ENCODE measurements around the gene APOL1. TPM values are rescaled to one million over a fixed set of nuclear protein-coding genes. Genes with fewer than 3 reads are reported as not detected.
"Not testable (repeated sequence)": the region's sequence is repeated elsewhere in the genome, so short reads cannot be mapped to it uniquely, and the experiment has no call there.

The APOL1 gene, protein sequence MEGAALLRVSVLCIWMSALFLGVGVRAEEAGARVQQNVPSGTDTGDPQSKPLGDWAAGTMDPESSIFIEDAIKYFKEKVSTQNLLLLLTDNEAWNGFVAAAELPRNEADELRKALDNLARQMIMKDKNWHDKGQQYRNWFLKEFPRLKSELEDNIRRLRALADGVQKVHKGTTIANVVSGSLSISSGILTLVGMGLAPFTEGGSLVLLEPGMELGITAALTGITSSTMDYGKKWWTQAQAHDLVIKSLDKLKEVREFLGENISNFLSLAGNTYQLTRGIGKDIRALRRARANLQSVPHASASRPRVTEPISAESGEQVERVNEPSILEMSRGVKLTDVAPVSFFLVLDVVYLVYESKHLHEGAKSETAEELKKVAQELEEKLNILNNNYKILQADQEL
- 2.5 TPM for total RNA-seq (ENCODE audit: unreplicated experiment)
- long read RNA-seq = 0 reads

DNA sequence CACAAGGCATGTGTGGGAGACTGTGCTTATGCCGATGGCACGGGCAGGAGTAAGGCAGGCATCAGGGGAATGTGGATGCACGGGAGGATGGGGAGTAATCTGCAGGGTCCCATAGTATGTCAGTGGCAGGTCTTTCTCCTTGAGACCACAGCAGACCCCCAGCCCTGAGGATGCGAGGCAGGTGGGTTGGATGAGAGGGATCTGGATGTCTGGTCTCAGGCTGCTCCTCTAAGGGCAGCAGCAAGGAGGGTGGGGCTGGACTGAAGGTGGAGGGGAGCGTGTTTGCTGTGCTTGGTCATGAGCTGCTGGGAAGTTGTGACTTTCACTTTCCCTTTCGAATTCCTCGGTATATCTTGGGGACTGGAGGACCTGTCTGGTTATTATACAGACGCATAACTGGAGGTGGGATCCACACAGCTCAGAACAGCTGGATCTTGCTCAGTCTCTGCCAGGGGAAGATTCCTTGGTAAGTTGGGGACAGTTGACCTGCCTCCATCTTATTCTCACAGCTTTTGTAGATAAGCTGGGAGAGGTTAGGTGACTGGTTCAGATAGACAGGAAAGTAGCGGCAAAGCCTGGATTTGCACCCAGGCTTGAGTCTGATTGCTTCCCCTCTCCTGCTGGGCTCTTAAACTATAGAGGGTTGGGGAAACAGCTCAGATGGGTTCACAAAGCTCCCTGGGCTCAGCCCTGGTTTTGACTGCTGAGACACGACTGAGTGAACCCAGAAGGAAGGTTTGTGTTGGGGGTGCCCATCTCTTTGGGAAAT lies at the start of gene APOL1:
Gene APOL1, plus strand, starts transcription at position 380 of the 769 bp plus-strand sequence. CDS start 1,823 bp downstream, outside the sequence.
- peaks cover 8% of the 10 kb centered on the region for H3K9me3 Mint-ChIP-seq (ENCODE audit: unreplicated experiment)
- peak within 1 kb of the TSS; percentile 71 for H3K27ac Mint-ChIP-seq (ENCODE audit: unreplicated experiment)
- peak within 1 kb of the TSS; percentile 57 for H3K4me3 Mint-ChIP-seq (ENCODE audit: unreplicated experiment)
- H3K4me1 Mint-ChIP-seq (ENCODE audit: unreplicated experiment) = peaks cover 31% of the 10 kb centered on the region
- DNase-seq (ENCODE audit: low spot score) = no peak
- peaks cover 7% of the 10 kb centered on the region for H3K36me3 Mint-ChIP-seq (ENCODE audit: low read depth, unreplicated experiment)
- TF ChIP-seq, protein P1, sequence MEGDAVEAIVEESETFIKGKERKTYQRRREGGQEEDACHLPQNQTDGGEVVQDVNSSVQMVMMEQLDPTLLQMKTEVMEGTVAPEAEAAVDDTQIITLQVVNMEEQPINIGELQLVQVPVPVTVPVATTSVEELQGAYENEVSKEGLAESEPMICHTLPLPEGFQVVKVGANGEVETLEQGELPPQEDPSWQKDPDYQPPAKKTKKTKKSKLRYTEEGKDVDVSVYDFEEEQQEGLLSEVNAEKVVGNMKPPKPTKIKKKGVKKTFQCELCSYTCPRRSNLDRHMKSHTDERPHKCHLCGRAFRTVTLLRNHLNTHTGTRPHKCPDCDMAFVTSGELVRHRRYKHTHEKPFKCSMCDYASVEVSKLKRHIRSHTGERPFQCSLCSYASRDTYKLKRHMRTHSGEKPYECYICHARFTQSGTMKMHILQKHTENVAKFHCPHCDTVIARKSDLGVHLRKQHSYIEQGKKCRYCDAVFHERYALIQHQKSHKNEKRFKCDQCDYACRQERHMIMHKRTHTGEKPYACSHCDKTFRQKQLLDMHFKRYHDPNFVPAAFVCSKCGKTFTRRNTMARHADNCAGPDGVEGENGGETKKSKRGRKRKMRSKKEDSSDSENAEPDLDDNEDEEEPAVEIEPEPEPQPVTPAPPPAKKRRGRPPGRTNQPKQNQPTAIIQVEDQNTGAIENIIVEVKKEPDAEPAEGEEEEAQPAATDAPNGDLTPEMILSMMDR (IDR thresholded peaks at IDR 0.05; ENCODE audit: unreplicated experiment) = no peak
- peaks cover 10% of the 10 kb centered on the region for H3K27me3 Mint-ChIP-seq (ENCODE audit: unreplicated experiment)

DNA sequence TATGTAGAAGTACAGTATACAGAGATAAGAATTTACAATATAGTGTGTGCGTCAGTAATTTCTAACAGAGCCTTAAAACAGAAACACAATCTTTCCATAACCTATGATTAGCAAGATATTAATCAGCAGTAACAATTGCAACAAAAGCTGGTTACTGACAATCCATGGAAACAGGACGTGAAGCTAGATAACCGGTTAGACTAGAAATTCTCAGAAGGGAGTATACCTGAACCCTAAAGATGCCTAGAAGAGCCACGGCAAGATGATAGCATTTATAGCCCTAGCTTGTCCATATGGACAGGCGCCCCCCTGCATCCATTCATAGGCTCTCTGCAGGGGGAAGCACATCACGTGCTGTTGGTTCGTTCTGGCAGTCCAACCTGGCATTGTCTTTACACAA lies 49.5 kb upstream of the APOL1 start:
- not testable (repeated sequence) for H3K27me3 Mint-ChIP-seq (ENCODE audit: unreplicated experiment); H3K36me3 Mint-ChIP-seq (ENCODE audit: low read depth, unreplicated experiment); DNase-seq (ENCODE audit: low spot score); H3K9me3 Mint-ChIP-seq (ENCODE audit: unreplicated experiment); H3K4me3 Mint-ChIP-seq (ENCODE audit: unreplicated experiment)
- H3K27ac Mint-ChIP-seq (ENCODE audit: unreplicated experiment) = peak overlapping the region; percentile 33
- H3K4me1 Mint-ChIP-seq (ENCODE audit: unreplicated experiment) = peaks cover 38% of the 10 kb centered on the region

DNA sequence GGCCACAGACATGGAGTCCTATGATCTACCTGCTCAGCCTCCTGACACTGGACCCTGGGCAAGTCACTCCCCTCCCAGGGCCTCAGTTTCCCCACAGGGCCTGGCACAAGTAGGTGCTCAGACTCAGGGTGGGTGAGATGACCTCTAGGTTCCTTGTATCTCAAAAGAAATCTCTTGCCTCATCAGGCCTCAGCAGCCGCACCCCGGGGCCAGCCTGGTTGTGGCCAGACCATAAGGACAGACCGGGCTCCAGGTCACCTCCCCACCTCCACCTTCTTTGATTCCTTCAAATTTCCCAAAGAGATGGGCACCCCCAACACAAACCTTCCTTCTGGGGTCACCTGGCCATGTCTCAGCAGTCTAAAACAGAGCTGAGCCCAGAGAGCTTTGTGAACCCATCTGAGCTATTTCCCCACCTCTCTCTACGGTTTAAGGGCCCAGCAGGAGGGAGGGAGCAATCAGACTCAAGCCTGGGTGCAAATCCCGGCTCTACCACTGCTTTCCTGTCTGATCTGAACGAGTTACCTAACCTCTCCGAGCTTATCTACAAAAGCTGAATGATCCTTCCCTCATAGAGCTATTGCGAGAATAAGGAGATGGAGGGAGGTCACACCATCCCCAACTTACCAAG lies 48.8 kb upstream of the APOL1 start:
- Mint-ChIP-seq H3K9me3 (ENCODE audit: unreplicated experiment) (no peaks in the 10 kb centered on the region), H3K36me3 (ENCODE audit: low read depth, unreplicated experiment) (peaks cover 4% of the 10 kb centered on the region), H3K4me3 (ENCODE audit: unreplicated experiment) (no peak overlapping the region), H3K27me3 (ENCODE audit: unreplicated experiment) (peaks cover 8% of the 10 kb centered on the region), H3K4me1 (ENCODE audit: unreplicated experiment) (peaks cover 35% of the 10 kb centered on the region), H3K27ac (ENCODE audit: unreplicated experiment) (peak overlapping the region; percentile 33)
- TF ChIP-seq, protein P1 (IDR thresholded peaks at IDR 0.05; ENCODE audit: unreplicated experiment) = no peak
- DNase-seq (ENCODE audit: low spot score) = no peak

DNA sequence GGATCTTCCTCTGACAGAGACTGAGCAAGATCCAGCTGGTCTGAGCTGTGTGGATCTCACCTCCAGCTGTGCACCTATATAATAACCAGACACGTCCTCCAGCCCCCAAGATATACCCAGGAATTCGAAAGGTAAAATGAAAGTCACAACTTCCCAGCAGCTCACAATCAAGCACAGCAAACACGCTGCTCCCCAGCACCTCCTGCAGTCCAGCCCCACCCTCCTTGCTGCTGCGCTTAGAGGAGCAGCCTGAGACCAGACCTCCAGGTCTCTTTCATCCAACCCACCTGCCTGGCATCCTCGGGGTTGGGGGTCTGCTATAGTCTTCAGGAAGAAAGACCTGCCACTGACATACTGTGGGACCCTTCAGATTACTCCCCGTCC lies 48.3 kb upstream of the APOL1 start:
- Mint-ChIP-seq H3K27me3 (ENCODE audit: unreplicated experiment) (peaks cover 8% of the 10 kb centered on the region), H3K4me3 (ENCODE audit: unreplicated experiment) (no peak overlapping the region), H3K9me3 (ENCODE audit: unreplicated experiment) (no peaks in the 10 kb centered on the region), H3K27ac (ENCODE audit: unreplicated experiment) (no peak overlapping the region), H3K36me3 (ENCODE audit: low read depth, unreplicated experiment) (peaks cover 6% of the 10 kb centered on the region), H3K4me1 (ENCODE audit: unreplicated experiment) (peaks cover 30% of the 10 kb centered on the region)
- TF ChIP-seq, protein P1 (IDR thresholded peaks at IDR 0.05; ENCODE audit: unreplicated experiment) = no peak
- DNase-seq (ENCODE audit: low spot score) = no peak

DNA sequence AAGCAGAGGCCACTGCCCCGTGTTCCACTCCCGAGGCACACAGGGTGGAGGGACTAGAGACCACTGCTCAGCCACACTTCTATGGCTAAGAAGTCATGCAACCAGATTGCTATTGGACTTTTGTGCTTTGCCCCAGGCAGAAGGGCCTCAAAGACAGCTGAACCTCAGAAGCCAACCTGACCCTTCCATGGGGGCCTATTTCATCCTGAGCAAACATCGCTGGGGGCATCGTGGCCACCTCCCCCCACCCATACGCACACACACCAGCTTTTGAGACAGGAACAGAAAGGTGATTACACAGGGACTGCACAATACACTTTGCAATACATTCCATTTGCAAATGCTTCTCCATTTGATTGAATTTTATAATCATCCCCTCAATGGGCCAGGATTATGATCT lies 47.4 kb upstream of the APOL1 start:
- H3K27ac Mint-ChIP-seq (ENCODE audit: unreplicated experiment); DNase-seq (ENCODE audit: low spot score); H3K36me3 Mint-ChIP-seq (ENCODE audit: low read depth, unreplicated experiment); H3K27me3 Mint-ChIP-seq (ENCODE audit: unreplicated experiment); H3K9me3 Mint-ChIP-seq (ENCODE audit: unreplicated experiment); H3K4me3 Mint-ChIP-seq (ENCODE audit: unreplicated experiment): not testable (repeated sequence)
- peaks cover 23% of the 10 kb centered on the region for H3K4me1 Mint-ChIP-seq (ENCODE audit: unreplicated experiment)
